ENCODE data around the gene B4GALT2.

DNA sequence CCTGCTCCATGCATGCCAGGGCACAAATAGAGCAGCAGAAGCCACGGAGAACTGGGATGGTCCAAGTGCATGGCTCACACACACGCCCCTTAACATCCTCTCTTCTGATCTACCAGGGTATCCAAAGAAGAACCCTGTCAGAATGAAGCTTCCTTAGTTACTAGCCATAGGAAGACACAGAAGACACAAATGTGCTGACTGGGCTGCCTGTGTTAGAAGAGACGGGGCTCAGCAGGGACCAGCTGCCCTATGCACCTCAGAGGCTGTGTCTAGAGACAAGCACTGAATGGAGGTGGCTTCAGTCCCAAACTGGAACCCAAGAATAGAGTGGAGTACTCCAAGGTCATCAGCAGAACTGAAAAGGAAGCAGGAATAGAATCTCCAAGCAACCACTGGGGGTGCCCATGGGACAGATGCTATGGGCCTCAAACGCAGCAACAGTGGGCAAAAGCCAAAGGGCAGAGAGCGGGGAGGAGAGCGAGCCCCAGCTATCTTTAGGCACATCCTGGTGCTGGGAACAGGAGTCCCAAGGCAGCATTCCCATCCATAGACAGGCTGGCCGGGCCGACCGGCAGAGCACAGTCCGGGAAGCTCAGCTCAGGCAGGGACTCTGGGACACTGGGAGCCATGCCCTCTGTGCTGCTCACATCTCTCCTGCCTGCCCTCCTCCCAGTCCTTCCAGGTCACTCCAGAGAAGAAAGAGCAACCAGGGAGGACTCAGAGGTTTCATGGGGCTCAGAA is 42.7 kb downstream of the B4GALT2 start:
- TF ChIP-seq POLR2A (IDR thresholded peaks at IDR 0.05; ENCODE audit: low read depth, low read length) (no peak), TAF1 (IDR thresholded peaks at IDR 0.05; ENCODE audit: low read depth, low read length) (no peak), POLR2AphosphoS5 (IDR thresholded peaks at IDR 0.05; ENCODE audit: low read depth, low read length) (no peak), PAX5 (IDR thresholded peaks at IDR 0.05; ENCODE audit: insufficient read depth, low read length, severe bottlenecking) (no peak), POU2F2 (IDR thresholded peaks at IDR 0.05; ENCODE audit: low read depth, low read length) (no peak), SPI1 (IDR thresholded peaks at IDR 0.05; ENCODE audit: low read depth, low read length) (no peak)
